Fibroblast of villous mesenchyme (primary cell): Measurements from ENCODE around the gene ZNF536. TPM values are rescaled to one million over a fixed set of nuclear protein-coding genes. Genes with fewer than 3 reads are reported as not detected.
"Not testable (repeated sequence)": the region's sequence is repeated elsewhere in the genome, so short reads cannot be mapped to it uniquely, and the experiment has no call there.

Experiments used
- DNase-seq: peaks from one replicate; pipeline ENCODE4 v3.0.0-alpha.2; 2010; ENCODE audit warnings: low read depth
- H3K4me3 ChIP-seq: 2 replicates; pipeline ENCODE4 v1.5.1; 2011; ENCODE audit warnings: low read depth, mild to moderate bottlenecking, low read length
- total RNA-seq: library from RNA; depleted of rRNA; stranded (reverse); fragments of >200 nt; gene quantifications from 2 replicates; pipeline ENCODE4 v1.2.3, GENCODE V29; 2012
- TF ChIP-seq, protein P1 (sequence below): IDR thresholded peaks from 2 replicates; pipeline ENCODE4 v1.5.1; 2012; ENCODE audit warnings: low read depth, mild to moderate bottlenecking, low read length; ENCODE audit not compliant: insufficient read depth

Gene ZNF536
- total RNA-seq, 1 donor: not detected

DNA sequence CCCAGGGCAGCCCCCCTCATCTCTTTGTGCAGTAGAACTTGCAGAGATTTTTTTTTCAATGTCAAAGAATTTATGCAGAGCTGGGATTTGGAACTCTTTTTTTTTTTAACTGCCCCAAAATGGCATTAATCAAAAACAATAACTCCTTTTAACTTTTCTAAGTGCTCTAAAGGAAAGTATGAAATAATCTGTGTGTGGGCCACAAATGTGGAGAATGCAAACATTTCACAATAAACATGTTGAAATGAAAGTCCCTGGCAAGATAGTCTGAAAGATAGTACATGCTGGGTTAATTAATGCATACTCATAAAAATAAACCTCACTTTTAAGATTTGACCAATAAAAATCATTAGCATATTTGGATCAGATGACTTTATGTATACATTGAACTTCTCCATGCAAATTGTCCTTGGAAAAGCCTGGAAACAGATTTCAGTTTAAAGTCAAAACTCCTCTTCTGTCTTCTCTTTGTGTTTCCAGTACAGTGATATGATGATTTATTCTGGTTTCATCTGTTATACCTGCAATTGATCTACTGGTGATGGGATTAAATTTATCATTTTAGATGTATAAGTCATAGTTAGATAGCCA lies 30.5 kb upstream of the ZNF536 start:
- DNase-seq: no peak
- TF ChIP-seq, protein P1, sequence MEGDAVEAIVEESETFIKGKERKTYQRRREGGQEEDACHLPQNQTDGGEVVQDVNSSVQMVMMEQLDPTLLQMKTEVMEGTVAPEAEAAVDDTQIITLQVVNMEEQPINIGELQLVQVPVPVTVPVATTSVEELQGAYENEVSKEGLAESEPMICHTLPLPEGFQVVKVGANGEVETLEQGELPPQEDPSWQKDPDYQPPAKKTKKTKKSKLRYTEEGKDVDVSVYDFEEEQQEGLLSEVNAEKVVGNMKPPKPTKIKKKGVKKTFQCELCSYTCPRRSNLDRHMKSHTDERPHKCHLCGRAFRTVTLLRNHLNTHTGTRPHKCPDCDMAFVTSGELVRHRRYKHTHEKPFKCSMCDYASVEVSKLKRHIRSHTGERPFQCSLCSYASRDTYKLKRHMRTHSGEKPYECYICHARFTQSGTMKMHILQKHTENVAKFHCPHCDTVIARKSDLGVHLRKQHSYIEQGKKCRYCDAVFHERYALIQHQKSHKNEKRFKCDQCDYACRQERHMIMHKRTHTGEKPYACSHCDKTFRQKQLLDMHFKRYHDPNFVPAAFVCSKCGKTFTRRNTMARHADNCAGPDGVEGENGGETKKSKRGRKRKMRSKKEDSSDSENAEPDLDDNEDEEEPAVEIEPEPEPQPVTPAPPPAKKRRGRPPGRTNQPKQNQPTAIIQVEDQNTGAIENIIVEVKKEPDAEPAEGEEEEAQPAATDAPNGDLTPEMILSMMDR: no peak
- H3K4me3 ChIP-seq: no peak overlapping the region

DNA sequence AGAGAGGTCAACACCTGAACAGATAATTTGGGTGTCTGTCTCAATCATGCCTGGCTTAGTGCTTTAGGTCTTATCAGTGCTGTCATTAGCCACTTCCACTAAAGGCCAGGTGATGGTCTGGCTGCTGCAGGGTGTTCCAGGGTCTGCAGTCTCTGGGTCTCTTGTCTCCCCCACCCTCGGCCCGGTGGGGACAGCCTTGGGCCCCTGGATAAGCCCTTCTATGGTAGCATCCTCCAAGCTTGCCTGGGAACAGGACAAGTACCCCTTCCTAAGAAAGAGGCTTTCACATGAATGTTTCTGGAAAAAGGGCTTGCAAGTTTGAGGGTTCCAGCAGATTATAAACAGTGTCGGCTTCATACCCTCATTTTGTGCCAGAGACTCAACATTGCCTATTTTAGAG lies 29.3 kb upstream of the ZNF536 start:
- no peak for DNase-seq
- TF ChIP-seq, protein P1: no peak
- H3K4me3 ChIP-seq: no peak overlapping the region

DNA sequence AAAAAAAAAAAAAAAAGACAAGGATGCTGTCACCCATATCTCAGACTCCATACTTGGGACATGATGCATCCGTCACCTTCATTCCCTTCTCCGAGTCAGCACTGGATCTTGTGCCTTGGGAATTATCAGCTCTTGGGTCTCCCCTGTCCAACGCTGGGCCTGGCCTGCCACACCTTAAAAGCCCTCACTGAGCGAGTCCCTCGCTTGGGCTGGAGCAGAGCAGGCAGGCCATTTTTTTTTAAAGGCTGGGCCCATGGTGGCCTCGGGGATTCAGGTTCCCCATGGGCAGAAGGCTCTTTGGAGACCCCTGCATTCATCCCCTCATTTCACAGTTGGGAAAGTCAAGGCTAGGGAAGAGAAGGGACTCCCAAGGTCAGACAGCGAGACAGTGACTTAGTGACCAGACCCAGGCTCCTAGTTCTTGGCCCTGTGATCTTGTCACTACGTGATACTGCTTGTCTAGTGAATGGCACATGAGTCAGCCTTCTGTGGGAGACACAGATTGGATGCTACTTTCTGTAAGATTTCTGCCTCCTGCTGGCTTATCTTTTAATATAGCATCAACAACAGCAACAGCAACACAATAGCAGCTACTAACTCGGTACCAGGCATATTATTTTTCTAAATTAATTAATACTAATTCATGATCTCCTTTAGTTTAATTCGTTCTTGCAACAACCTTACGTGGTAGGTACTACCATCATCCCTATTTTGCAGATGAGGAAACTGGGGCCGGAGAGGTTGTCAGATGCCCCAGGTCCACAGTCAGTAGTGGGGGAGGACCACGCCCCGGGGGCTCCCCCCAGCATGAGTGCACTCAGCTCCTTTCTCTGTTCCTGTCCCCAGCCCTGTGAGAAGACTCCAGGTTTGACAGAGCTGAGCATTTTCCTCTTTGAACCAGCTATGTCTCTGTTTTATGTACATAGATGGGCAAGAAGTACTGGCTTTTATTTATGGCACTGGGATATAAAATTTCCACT lies 27.4 kb upstream of the ZNF536 start:
- no peak for DNase-seq
- TF ChIP-seq, protein P1: no peak
- H3K4me3 ChIP-seq: no peak overlapping the region

DNA sequence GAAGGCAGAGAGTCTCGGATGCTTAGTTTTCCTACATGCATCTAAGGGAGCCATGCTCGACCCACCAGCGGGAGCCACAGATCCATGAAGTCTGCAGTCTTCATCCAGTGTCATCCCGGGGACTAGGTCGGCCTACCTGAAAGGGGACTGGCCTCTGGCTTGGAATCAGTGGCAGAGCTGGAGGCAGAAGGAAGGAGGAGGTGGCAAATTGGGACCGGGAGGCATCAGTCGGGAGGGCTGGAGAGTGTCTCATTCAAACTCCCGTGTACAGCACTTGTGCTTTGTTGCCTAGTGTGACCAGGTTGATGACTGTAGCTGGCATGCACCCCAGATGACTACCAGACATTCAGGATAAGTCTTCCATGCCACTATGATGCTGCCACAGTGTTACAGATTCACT lies 26.5 kb upstream of the ZNF536 start:
- TF ChIP-seq, protein P1: no peak

DNA sequence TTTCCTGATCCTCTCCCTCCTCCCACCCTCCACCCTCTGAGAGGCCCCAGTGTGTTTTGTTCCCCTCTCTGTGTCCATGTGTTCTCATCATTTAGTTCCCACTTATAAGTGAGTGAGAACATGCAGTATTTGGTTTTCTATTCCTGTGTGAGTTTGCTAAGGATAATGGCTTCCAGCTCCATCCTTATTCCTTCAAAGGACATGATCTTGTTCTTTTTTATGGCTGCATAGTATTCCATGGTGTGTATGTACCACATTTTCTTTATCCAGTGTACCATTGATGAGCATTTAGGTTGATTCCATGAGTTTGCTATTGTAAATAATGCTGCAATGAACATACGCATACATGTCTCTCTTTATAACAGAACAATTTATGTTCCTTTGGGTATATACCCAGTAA lies 25.7 kb upstream of the ZNF536 start:
- DNase-seq, H3K4me3 ChIP-seq: not testable (repeated sequence)

More for the DNA sequence above, 26.5 kb upstream of the ZNF536 start:
- no peak for DNase-seq
- H3K4me3 ChIP-seq: no peak overlapping the region

DNA sequence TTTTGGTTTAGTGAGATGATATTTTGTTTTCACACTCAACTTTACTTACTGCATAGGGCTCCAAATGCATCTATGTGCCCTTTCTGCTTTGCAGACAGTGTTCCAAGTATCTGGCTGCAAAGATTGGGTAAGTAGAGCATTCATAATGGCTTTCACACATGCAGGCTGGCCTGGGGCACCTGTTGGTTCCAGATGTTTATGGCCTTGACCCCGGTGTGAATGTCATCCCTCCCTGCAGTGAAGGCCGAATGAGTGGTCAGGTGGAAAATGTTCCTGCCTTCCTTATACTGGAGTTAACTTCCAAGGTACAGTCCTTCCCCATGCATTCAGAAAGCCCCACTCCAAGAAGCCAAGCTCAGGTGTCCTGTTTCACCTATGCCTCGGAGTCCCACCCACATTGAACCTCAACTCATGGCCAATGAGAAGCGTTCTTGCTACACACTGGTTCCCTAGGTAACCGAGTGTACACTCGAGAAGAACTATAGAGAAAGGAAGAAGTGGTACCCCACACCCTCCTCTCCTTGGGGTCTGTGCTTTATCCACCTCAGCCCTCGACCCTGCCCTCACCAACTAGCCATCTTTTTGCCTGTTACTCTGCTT lies 23.0 kb upstream of the ZNF536 start:
- TF ChIP-seq, protein P1: no peak
- DNase-seq: no peak

More for the DNA sequence above, 23.0 kb upstream of the ZNF536 start:
- H3K4me3 ChIP-seq: no peak overlapping the region
